NCI-H2196 (cell line): Measurements from ENCODE around the gene MSTO1.
"Not testable (repeated sequence)": the region's sequence is repeated elsewhere in the genome, so short reads cannot be mapped to it uniquely, and the experiment has no call there.

Source experiments
- DNase-seq: peaks from one replicate; lab custom pipeline; 2025; ENCODE audit not compliant: unreplicated experiment; lab: John Stamatoyannopoulos, UW

MSTO1 gene

DNA sequence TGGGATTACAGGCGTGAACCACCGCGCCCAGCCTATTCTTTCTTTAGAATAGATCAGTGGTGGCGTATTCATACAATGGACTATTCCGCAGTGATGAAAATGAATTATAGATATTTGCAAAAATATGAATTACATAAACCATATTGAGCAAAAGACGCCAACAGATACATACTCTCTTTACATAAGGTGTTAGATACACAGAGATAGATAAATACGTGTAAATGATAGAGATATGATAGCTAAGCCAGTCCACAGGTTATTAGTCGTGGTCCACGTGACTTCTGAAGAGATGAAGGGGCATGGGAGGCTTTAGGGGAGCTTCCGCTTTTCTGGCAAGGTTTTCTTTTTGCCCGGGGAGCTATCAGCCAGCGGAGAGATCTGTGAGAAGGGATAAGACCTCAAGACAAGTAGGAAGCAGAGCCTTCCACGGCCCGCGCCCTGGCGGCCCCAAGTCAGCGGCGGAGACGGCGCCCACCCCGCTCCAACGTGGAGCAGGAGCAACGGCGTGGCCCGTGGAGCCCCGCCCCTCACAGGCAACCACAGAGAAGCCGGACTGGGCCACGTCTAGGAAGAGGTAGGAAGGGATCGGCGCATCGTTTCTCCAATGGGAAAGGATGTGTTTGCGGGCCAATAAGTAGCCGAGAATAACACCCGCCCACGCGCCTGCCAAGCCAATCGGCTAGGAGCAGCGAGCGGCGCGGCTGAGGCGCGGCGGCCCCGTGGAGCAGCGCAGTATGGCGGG, at the start of gene MSTO1:
MSTO1 (plus strand) TSS at position 704 of the 742 bp plus-strand sequence; CDS start at position 735, 31 bp downstream.
- peak; percentile 96 for DNase-seq

DNA sequence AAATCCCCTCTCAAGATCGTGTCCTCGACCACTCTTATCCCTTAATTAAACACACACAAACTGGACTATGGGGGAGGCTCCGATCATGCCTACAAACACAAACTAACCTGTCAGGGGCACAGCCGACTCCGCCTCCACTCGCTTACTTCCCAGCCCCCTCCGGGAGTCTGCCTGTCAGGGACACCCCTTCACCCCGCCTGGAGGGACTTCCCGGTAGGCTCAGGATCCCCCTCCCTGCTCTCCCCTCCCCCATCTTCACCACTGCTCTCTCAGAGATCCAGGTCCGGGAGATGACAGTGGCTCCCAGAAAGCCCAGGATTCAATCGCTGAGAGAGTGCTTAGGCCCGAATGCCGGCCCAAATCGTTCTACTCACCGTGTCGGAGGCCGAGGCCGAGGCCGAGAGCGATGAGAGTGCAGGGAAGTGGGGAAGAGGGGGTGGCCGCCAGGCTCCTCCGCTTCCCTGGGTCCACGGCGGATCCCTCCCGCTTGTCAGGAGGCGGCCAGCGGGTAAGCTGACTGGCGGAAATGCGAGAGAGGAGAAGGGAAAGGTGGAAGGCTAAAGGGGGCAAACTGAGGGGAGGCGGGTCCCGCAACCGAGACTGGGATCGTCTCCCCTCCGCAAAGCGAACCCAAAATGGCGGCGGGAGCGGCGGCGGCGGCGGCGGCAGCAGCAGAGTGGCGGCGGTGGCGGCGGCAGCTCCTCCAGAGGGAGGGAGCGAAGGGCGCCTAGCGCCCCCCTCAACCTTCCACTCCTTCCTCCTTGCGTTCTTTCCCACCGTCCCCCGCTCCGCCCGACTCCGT, 48.0 kb upstream of the MSTO1 start:
- DNase-seq, result peak; percentile 50

DNA sequence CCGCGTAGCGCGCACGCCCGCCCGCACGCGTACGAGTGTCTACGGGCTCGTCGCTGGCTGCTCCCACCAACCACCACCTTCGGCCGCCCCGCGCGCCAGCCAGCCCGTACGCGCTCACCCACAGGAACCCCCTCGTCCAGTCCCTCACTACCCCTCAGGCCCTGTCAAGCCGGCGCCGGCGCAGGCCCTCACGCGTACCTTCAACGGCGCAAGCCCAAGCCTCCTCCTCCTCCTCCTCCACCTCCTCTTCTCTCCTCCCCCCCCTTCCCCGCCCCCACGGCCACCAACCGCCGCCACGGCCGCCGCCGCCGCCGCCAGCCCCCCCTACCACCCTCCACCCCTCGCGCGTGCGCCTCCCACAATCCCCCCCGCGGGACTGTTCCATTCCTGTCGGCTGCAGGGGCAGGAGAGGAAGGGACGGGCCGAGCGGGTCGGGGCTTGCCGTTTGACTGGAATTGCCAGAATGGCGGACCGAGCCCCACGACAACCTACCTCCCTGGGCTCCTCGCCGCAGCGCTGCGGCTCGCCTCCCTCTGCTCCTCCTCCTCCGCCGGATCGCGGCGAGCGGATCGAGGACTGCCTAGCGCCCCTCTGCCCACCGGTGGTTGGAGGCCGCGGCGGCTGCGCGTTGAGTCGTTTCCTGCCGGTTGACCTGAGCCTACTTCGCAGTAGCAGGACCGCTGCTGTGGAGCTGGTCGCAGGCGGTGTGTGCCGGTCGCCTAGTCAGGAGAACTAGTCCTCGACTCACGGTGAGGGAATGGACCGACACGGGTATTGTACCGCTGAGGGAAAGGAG, 47.2 kb upstream of the MSTO1 start, which contains the start of gene ASH1L:
ASH1L (minus strand) TSS at position 223 of the 796 bp plus-strand sequence. CDS start 41,284 bp downstream, outside the sequence.
- DNase-seq, result peak; percentile 93

DNA sequence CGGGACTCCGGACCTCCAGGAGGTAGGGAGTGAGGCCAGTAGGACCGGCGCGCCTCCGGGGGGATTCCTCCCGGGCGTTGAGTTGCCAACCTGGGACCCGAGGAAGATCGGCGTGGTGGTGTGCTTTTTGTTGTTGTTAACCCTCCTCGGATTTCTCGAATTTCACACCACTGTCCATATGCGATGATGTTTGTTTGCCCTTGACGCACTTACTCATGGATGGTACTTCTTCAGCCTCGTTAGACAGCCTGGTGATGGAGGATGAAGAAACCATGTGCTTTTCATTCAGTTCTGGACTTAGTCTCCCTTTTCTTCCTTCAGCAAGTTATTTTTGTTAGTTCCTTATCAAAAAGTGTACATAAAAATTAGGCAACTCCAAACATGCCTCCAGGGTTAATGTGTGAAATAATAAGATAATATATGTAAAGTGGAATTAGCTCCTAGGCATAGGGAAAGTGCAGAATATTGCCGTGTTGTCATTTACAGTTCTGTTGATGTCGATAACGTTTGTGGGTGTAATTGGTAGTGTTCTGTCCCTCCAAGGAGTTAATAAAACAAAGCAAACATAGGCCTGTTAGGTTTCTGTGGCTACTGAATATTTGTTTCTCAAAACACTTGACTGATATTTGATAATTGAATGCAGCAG, 46.5 kb upstream of the MSTO1 start:
- not testable (repeated sequence) for DNase-seq

DNA sequence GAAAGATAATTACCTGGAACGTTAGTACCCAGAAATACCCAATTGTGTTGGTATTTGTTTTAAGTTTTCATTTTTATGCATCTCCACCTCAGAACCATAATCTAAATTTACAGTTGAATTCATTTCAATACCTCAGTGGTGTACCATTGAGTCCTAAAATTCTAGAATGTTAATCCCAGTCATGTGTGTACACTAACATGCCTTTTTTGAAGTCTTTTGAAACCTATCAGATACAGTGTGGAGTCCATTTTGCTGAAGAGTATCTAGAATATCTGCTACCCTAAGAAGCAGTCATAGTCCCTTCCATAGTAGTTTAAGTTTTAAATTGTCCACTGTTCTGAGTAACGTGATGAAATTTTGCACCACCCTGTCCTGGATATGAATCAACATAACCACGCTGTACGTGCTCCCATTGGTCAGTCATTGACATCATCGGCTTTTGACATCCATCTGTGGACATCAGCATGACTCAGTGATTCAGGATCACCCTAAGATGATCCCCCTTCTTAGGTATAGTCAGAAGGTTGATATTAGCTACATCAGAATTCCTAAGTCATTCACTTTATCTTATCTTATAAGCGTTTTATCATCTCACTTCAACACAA, 39.9 kb upstream of the MSTO1 start:
- DNase-seq, result no peak

DNA sequence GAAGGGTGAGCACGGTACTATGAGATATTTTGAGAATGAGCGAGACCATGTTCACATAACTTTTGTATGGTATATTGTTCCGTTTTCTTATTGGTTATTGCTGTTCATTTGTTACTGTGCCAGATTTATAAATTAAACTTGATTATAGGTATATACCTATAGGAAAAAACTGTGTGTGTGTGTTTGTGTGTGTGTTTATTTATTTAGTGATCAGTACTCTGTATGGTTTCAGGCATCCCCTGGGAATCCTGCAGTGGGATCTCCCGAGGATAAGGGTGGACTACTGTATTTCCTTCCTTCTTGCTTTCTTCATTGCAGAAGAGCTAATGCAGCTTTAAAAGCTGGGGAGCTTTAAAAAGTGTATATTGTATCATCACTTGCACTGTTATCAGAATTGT, 39.4 kb upstream of the MSTO1 start:
- DNase-seq, result no peak

DNA sequence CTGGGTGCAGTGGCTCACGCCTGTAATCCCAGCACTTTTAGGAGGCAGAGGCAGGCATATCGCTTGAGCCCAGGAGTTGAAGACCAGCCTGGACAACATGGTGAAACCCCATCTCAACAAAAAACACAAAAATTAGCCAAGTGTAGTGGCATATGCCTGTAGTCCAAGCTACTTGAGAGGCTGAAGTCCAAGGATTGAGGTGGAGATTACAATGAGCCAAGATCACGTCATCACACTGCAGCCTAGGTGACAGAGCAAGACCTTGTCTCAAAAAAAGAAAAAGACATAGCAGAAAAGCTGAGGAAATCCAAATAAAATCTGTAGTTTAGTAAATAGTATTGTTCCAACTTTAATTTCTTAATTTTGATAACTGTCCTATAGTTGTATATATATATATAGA, 35.9 kb upstream of the MSTO1 start:
- DNase-seq, result no peak

DNA sequence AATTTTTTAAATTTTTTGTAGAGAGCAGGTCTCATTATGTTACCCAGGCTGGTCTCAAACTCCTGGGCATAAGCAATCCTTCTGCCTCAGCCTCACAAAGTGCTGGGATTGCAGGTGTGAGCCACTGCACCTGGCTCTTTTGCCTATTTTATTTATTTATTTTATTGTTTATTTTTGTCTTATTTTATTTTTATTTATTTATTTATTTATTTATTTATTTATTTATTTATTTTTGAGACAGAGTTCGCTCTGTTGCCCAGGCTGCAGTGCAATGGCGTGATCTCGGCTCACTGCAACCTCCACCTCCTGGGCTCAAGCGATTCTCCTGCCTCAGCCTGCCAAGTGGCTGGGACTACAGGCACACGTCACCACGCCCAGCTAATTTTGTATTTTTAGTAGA, 34.4 kb upstream of the MSTO1 start:
- not testable (repeated sequence) for DNase-seq

DNA sequence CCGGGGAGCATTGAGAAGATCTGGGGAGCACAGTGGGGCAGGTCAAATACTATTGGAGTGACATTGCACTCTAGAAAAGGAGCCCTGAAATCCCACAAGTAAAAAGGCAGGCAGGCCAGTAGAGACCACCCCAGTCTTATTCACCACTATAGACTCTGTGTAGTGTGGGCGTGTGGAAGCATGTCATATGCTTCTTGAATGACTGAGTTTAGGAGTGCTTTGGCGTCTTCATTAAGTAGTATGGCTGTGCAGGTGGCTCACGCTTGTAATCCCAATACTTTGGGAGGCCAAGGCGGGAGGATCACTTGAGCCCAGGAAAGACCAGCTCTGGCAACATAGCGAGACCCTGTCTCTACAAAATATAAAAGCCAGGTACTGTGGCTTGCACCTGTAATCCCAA, 26.2 kb upstream of the MSTO1 start:
- not testable (repeated sequence) for DNase-seq

DNA sequence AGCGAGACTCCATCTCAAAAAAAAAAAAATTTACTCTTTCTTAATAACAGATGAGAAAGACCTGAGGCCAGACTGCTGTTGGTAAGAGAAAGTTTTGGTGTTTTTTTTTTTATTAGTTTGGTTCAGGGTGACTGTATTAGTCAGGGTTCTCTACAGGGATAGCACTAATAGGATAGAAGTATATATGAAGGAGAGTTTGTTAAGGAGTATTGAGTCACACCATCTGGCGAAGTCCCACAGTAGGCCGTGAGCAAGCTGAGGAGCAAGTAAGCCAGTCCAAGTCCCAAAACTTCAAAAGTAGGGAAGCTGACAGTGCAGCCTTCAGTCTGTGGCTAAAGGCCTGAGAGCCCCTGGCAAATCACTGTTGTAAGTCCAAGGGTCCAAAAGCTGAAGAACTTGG, 20.7 kb upstream of the MSTO1 start:
- not testable (repeated sequence) for DNase-seq

DNA sequence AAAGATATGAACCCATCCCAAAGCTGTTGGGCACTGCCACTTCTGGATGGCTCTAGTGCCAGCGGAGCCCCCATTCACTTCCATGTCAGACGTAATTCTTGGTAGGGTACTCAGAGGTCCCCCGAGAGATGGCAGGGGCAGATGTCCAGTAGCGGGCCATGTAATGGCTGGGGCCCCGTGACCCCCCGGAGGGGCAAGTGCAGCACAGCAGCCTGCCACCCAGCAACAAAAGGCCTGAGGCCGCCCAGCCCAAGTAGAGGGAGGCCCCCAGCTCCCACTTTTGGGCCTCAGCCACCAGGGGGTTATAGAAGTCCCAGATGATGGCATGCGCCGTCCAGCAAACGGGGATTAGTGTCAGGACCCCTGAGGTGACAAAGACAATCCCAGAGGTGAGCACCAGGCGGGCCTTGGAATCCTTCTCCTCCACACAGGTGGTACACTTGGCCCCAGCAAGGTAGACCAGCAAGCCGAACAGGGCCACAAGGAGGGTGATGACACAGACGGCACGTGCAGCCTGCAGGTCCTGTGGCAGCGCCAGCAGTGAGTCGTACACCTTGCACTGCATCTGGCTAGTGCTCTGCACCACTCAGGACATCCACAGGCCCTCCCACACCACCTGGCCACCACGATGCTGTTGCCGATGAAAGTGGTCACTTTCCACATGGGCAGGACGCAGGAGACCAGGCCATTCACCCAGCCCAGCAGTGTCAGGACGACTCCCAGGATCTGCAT, 19.3 kb upstream of the MSTO1 start:
- not testable (repeated sequence) for DNase-seq

DNA sequence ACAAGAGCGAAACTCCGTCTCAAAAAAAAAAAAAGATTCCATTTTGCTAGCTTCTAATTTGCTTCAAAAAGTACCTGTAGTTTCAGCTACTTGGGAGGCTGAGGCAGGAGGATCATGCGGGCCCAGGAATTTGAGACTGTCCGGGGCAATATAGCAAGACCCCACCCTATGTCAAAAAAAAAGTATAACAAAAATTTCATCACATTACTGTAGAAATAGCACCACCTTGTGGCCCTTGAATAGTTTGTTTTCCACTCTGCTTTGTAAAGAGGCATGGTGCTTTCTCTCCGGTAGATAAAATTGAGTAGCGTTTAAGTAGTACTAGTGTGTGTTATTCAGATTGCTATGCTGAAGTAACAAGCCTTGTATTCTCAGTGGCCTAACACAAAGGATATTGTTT, 18.2 kb upstream of the MSTO1 start:
- peak; percentile 78 for DNase-seq

DNA sequence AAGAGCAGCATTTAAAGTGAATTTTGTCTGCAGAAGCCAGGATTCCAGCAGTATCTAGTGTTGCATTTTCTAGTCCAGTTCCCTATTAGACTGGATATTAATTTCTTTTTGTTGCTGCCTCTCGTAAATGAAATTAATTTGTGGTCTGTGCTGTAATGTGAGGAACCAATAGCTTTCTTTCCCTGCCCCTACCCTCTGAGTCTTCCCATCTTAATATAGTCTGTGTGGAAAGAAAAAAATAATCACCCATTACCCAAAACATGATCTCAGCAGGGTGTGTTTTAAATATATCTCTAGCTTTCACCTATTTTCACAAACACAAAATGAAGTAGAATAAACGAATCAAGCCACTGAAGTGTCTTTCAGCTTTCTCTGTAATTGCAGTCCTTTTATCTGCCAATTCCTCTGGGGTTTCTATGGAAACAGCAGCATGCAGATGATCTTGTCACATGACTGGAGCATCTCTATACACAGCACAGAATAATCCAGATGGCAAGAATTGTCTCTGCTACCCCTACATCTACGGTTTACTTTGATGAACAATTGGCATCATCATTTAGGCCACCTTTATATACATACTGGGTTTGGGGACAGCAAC, 14.0 kb upstream of the MSTO1 start:
- DNase-seq, result not testable (repeated sequence)

DNA sequence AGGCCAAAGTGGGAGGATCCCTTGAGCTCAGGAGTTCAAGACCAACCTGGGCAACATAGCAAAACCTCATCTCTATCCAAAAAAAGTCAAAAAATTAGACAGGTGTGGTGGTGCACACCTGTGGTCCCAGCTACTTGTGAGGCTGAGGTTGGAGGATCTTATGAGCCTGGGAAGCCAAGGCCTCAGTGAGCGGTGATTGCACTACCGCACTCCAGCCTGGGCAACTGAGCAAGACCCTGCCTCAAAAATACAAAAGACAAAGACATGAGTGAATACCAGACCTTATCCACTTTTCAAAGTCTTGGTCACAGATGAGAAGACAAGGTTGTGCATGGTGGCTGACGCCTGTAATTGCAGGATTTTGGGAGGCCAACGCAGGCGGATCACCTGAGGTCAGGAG, 13.2 kb upstream of the MSTO1 start:
- DNase-seq, result no peak

DNA sequence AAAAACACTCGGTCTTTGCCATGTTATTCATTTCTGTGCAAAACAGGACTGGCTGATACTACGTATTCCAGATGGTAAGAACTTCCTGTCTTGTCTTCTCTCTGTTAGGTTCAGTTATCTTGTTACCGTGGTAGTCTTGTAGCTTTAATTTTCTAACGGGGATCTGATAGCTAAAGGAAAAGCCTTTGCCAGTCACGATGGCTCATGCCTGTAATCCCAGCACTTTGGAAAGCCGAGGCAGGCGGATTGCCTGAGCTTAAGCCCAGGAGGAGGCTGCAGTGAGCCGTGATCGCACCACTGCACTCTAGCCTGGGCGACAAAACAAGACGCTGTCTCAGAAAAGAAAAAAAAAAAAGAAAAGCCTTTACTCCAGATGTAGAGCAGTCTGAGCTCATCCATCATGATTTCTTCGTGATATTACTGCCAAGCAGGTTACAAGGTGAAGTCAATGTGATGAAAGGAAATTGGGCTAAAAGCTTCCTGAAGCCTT, 11.1 kb upstream of the MSTO1 start:
- no peak for DNase-seq

DNA sequence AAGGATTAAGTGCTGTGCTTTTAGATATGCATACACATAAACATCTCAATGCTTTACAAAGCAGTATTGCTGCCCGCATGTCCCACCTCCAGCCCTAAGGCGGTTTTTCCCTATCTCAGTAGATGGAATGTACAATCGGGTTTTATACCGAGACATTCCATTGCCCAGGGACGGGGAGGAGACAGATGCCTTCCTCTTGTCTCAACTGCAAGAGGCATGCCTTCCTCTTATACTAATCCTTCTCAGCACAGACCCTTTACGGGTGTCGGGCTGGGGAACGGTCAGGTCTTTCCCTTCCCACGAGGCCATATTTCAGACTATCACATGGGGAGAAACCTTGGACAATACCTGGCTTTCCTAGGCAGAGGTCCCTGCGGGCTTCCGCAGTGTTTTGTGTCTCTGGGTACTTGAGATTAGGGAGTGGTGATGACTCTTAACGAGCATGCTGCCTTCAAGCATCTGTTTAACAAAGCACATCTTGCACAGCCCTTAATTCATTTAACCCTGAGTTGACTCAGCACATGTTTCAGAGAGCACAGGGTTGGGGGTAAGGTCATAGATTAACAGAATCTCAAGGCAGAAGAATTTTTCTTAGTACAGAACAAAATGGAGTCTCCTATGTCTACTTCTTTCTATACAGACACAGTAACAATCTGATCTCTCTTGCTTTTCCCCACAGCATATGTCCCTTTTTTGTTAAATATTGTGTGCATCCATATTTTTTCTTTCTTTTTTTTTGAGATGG, 10.0 kb upstream of the MSTO1 start:
- not testable (repeated sequence) for DNase-seq

DNA sequence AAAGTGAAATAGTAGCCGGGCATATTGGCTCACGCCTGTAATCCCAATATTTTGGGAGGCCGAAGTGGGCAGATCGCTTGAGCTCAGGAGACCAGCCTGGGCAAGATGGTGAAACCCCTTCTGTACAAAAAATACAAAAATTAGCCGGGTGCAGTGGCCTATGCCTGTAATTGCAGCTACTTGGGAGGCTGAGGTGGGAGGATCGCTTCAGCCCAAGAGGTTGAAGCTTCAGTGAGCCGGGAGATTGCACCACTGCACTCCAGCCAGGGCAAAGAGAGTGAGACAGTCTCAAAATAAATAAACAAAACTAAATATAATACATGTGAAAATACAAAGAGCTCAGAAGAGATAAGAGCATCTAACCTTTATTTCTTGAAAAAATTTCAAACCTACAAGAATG, 2.3 kb upstream of the MSTO1 start:
- DNase-seq, result no peak

DNA sequence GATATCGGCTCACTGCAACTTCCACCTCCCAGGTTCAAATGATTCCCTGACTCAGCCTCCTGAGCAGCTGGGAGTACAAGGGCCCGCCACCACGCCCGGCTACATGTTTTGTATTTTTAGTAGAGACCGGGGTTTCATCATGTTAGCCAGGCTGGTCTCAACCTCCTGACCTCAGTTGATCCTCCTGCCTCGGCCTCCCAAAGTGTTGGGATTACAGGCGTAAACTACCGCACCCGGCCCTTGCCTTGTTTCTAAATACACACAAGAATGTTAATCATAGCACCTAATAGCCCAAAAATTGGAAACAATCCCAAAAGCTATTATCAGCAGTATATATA, 1.2 kb upstream of the MSTO1 start:
- no peak for DNase-seq

DNA sequence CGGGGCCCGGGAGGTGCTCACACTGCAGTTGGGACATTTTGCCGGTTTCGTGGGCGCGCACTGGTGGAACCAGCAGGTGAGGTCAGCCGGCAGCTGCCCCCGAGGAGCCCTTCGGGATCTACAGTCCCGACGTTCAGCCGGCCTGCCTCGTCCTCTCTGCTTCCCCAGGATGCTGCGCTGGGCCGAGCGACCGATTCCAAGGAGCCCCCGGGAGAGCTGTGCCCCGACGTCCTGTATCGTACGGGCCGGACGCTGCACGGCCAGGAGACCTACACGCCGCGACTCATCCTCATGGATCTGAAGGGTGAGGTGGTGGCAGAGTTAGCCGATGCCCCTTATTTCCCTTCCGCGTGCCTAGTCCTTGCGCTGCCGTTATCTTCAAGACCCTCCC, 234 bp downstream of the MSTO1 start:
- not testable (repeated sequence) for DNase-seq
